ENCODE results near the gene MRPL39.

The MRPL39 gene

DNA sequence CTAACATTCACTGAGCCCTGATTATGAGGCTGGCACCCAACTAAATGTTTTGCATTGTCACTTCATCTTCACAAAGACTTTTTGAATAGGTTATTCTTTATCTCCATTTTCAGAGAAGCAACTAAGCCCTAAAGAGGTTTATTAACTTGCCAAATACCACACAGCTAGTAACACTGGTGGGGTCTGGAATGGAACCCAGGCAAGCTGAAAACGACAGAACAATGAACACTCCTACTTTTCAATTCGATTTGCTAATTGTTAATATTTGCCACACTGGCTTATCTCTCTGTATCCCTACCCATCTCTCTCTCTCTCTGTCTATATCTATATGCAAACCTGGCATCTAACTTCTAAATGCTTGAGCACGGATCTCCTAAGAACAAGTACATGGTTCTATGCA lies 40.6 kb downstream of the MRPL39 start:
- no peak for DNase-seq

DNA sequence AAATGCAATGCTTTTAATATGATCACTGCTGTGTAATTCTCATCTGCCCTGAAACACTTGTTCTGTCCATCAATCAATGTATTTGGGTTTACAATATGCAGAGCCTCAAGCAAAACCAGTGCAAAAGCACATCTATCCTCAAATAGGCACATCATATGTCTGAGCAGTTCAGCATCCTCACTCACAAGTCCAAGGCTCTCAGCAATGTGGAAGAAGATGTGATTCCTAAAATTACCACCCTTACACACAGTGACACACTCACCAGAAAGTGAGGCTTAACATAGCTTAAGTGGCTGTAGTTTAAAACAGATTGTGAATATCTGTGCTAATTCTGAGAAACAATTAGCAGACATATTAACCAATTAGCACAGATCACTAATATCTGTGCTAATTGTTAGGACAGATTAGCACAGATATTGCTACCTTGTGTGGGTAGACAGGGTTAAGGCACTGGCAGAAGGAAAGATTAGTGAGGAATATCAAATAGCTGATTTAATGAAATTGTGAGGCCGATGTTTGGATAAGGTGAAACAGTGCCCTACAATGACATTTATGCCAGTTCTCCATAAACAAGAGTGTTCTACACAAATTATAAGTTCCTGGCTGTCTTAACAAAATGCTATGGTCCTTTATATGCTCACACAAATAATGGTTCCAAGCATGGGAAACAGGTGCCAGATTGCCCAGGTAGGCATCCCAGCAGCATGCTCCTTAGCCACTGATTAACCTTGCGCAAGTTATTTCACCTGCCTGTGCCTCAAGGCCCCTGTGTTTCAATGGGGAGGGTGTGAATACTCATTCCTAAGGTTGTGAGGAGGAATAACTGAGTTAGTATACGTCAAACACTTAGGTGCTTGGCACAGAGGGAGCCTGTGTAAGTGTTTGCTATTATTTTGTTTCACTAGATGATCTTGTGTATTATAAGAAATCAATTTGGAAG lies 41.7 kb downstream of the MRPL39 start:
- DNase-seq = no peak

DNA sequence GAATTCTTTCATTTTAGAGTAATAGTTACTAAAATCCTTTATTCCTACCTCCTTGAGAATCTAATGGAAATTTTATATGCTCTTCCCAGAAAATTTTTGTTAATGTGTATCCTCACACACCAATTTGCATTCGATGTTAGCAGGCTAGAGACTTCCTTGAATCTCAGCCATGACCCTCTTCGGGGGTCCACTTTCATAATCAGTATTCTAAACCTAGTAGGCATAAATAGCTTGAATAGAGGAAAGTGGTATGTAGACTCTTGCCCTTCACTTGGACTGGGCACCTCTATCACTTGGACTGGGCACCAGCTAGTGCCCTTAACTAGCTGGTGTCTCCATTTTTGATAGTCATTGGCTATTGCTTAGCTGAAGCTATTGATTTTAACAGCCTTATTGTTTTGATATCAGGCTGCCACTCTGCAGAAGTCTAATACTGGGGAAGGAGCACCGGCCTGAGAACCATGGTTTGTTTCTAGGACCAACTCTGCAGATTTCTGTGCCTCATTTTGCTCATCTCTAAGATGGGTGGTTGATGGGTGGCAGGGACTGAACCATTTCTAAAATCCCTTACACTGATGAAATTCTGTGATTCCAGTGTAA lies 42.8 kb downstream of the MRPL39 start:
- no peak for DNase-seq

DNA sequence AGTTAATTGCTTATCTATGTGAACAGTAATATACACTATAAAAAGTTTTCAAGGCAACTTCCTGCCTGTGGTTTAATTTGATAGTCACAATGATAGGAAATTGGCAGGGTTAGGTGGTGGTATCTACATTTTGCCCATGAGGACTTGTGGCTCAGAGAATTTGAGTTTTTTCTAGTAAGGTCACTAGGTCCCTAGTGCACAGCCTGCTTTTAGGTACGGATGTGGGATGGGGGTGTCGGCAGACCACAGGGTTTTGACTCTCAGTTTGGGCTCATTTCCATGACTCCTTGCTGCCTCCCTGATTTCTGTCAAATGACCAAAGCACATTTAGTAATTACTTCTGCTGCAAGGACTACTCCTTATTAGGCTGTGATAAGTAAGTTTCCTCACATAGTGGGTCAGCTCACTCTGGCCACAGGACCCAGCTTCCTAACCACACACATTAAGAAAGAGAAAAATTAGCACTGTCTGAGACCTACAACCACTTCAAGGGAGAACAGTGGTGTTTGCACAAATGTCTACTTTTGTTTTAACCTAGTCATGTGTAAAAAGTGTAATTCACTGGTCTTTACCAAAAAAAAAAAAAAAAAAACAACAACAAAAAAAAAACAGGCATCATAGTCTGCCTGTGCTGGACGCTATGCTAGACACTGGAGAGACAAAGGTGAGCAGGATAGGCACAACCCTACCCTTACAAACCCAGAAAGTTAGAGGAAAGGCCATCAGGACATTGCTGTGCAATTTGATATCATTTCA lies 43.7 kb downstream of the MRPL39 start:
- DNase-seq = no peak

DNA sequence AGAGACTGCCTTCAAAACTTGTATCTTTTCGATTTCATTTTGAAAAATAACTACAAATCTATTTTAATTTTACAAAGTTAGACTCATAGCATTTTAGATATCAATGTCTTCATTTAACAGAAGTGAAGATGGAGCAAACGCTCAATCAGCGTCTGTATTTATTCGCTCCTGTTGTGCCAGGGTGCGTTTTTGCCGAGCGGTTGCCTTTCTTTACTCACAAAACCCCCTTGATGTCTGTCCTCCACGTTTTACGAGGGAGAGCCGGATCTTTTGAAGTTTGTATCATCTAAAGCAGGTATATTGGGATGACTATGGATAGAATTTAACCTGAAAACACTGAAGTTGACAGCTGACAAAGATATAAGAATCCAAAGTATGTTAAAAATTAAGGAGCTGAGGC lies 44.6 kb downstream of the MRPL39 start:
- no peak for DNase-seq

DNA sequence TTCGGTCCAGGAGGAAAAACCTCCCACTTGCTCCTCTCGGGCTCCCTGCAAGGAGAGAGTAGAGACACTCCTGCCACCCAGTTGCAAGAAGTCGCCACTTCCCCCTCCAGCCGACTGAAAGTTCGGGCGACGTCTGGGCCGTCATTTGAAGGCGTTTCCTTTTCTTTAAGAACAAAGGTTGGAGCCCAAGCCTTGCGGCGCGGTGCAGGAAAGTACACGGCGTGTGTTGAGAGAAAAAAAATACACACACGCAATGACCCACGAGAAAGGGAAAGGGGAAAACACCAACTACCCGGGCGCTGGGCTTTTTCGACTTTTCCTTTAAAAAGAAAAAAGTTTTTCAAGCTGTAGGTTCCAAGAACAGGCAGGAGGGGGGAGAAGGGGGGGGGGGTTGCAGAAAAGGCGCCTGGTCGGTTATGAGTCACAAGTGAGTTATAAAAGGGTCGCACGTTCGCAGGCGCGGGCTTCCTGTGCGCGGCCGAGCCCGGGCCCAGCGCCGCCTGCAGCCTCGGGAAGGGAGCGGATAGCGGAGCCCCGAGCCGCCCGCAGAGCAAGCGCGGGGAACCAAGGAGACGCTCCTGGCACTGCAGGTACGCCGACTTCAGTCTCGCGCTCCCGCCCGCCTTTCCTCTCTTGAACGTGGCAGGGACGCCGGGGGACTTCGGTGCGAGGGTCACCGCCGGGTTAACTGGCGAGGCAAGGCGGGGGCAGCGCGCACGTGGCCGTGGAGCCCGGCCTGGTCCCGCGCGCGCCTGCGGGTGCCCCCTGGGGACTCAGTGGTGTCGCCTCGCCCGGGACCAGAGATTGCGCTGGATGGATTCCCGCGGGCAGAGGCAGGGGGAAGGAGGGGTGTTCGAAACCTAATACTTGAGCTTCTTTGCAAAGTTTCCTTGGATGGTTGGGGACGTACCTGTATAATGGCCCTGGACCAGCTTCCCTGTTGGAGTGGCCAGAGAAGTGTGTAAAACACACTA lies 45.3 kb downstream of the MRPL39 start:
- DNase-seq = peak; percentile 55

DNA sequence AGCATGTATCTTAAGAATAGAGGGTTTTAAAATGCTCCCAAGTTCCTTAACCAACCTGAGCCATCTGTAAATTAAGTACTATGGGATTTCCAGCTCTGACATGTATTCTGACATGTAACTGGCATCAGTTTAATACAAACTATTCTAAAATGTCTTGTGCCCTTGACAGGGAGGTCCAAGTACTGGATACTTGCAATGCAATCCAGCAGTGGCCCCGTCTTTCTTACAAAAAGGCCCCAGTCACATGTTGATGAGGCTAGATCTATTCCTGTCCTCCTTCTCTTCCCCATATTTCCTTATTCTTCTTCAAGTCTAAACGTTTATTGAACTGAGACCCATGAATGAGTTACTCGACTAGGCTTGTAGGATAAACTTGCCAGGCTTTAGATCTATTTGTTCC lies 46.4 kb downstream of the MRPL39 start:
- no peak for DNase-seq

DNA sequence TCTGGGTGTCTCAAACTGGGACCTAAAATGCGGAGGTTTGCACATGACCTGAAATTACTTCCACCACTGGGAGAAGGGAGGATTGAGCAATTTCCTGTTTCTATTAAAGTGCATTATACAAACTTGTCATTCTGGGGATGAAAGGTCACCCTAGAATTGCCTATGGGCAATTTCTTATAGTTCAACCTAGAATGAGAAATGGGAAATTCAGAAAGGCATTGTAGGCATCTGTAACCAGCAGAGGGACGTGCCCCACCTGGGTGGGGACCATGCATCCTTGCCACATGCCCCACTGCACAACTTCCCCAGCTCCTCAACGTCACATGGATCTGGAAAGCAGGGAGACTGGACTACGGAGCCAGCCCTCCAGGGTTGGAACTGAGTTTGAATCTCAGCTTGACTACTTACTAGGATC lies 47.0 kb downstream of the MRPL39 start:
- no peak for DNase-seq

DNA sequence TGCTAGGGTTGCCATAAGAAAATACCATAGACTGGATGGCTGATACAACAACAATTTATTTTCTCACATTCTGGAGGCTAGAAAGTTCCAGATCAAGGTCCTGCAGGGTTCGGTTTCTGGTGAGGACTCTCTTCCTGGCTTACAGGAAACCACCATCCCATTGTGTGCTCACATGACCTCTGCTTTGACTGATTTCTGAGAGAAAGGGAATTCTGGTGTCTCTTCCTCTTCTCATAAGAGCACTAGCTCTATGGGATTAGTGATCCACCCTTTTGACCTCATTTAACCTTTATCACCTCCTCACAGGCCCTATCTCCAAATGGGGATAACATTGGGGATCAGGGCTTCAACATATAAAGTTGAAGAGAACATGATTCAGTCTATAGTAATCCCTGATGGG lies 47.5 kb downstream of the MRPL39 start:
- no peak for DNase-seq

DNA sequence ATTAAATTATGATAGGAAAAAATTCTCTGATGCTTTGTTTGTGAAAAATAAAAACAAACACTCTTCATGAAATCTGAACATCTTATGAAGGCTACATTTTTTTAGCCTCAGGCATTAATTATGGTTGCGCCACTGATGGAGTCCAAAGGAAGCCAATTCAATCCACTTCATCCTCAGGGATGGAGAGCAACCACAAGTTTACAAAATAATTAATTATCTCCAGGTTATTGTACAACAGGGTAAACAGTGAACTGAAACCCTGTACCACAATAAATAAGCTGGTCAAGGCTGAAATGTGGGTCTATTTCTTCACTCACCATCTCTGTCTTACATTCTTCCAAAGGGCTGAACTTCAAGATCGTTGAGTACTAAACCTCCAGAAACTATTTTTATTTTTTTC lies 49.2 kb downstream of the MRPL39 start:
- DNase-seq = no peak

DNA sequence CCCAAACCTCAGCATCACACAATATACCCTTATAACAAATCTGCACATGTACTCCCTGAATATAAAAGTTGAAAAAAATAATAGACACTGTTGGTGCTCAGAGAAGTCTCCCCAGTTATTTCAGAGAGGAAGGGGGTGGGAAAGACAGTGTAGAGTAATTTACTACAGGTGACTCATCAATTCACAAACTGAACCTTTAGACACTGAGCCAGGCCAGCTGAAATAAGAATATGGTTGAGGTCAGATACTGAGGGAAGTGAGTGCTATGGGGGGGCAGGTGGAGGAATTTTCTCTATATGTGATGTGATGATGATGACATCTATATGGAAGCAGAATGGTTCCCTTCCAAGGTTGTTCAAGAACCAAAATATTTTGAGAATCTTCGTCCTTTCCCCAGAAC lies 50.1 kb downstream of the MRPL39 start:
- DNase-seq = no peak

DNA sequence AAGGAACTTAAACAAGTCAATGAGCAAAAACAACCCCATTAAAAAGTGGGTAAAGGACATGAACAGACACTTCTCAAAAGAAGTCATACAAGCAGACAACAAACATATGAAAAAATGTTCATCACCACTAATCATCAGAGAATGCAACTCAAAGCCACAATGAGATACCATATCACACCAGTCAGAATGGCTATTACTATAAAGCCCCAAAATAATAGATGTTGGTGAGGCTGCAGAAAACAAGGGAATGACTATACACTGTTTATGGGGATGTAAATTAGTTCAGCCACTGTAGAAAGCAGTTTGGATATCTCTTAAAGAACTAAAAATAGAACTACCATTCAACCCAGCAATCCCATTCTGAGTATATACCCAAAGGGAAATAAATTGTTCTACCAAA lies 51.2 kb downstream of the MRPL39 start:
- DNase-seq = no peak

DNA sequence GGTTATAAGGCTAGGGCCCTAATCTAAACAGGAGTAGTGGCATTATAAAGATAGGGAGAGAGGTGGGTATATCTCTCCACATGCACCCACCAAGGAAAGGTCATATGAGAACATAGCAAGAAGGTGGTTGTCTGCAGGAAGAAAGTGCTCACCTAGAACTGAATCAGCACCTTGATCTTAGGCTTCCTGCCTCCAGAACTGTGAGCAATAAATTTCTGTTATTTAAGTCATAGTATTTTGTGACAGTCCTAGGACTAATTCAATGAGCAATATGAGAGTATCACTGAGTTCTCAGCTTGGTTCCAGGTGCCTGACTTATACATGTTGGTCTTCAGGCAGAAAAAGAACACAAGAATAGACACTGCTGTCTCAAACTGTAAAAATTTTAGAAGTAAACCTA lies 51.8 kb downstream of the MRPL39 start:
- DNase-seq = no peak

DNA sequence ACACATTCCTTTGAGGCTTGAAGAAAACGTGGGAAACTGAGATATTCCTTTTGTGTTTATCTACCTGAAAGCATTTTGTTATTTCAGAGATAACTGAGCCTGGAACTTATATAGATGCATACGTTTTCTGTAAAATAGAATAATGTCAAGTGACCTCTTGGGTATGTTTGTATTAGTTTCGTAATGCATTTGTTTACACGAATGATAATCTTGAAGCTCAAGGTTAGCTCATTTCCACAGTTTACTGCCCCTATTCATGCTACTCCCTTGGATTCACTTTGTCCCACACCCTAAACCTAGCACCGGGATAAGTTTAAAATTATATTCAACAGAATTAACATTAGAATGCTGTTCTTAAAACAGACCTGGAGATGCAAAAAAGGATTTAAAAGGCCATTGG lies 54.4 kb downstream of the MRPL39 start:
- no peak for DNase-seq

DNA sequence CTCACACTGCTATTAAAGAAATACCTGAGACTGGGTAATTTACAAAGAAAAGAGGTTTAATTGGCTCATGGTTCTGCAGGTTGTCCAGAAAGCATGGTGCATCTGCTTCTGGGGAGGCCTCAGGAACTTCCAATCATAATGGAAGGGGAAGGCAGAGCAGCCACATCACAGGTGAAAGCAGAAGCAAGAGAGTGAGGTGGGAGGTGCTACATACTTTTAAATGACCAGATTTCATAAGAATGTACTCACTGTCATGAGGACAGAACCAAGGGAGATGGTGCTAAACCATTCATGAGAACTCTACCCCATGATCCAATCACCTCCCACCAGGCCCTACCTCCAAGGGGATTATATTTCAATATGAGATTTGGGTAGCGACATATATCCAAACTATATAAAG lies 55.7 kb downstream of the MRPL39 start:
- no peak for DNase-seq

DNA sequence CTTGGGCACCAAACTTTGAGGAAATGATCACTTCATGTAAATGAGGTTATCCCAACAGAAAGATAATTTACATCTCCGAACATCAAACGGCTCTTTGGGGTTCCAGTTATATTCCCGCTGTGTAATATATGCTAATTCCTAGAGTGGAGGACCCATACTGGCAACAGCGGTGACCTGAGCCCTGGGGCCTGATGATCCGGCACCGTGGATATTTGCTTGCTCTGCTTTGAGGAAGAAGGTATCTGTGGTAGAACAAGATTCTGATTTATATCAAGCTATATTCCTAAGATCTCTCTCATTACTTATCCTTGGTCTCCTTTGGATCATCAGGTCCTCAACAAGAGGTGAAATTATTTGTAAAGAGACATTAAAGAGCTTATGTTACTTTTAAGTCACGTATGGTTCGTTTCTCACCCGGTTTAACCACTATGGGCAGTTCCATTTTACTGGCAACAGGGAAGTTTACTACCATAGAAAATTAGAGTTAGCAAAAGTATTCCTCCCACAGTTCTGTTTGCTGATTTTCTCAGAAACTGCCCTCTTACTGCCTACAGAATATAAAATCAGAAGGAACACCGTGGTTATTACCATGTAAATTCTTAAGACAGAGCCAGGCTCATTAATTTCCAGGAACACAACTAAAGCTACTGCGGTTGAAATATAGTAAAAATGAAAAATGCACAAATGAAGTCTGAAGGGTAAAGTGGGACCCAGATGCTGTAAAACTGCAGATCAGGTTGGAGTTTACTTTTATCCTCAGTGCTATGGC lies 56.7 kb downstream of the MRPL39 start:
- no peak for DNase-seq

DNA sequence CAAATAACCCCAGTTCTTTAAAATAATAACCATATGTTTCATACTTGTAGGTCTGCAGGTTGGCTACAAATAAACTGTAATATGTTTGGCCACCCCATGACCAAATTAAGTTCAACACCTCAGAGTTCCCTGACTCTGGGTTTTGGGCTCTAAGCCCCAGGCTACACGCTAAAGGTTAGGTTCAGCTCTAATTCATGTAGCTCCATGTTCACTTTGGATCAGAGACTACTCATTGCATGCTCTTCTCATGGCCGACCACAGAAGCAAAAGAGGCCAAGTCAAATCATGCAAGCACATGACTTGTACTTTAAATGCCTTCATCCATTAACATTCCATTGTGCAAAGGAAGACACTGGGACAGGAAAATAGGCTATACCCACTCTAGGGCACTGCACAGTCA lies 66.2 kb downstream of the MRPL39 start:
- no peak for DNase-seq

DNA sequence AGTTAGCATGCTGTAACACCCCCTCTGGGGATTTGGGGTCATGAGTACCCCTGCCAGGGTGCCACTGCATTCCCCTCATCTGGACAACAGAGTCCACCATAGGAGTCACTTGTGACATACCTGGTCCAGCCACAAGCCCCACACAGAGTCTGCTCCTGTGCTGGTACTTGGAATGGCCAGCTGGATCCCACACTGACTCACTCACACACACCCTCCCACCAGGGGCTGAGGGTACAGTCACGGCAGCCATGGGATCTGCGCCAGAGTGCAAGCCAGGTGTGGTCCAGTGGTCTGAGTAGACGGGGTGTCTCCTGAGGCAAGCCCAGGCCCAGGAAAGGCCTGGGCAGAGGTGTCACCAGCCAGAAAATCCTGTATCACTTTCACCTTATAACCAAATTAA lies 67.7 kb downstream of the MRPL39 start:
- no peak for DNase-seq

DNA sequence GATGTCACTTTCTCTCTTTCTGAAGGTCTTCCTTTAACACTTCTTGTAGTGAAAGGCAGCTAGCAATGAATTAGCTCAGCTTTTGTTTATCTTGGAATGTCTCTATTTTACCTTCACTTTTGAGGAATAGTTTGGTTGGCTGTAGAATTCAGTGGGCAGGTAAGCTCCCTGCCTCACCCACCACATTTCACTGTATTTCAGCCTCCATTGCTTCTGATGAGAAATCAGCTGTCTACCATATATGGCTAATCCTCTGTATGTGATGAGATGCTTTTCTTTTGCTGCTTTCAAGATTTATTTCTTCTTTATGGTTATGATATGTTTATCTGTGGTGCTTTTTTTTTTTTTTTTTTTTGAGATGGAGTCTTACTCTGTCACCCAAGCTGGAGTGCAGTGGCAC lies 70.1 kb downstream of the MRPL39 start:
- DNase-seq = no peak

DNA sequence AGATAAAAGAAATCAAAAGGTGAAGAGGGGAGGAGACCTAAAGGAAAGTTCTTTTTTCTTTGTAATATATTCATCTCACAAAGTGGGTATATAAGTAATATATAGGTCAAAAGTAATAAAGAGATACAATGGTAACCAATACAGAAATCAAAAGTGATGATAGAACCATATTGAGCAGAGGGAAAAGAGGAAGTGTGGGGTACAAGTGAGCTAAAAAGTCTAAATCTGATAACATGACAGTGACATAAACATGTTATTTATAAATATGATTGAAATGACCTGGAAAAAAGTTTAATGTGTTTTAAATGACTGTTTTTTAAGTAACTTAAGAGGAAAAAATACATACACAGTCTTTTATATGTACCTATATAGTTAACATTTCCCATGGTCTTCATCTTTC lies 70.5 kb downstream of the MRPL39 start:
- no peak for DNase-seq

DNA sequence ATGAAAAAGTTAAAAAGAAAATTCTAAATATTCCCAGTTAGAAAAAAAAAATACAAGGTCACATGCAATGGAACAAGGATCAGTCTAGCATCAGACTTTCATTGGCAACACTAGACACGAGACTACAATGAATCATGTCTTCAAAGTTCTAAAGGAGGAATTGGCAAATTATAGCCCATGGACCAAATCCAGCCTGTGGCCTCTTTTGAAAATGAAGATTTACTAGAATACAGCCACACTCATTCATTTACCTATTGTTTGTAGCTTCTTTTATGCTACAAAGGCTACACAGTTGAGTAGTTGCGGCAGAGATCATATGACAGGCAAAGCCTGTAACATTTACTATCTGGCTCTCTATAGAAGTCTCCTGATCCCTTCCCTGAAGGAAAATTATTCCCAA lies 71.4 kb downstream of the MRPL39 start:
- DNase-seq = no peak
